T-helper 1 cell (primary cell): ENCODE data around the gene EML4.
A peak's percentile ranks its signal among the peaks of the same experiment; 100 is the strongest.

Source experiments
- DNase-seq, 5 donors: peaks; one replicate each; pipeline ENCODE4 v3.0.0-alpha.2; 2012 to 2020

The EML4 gene

DNA sequence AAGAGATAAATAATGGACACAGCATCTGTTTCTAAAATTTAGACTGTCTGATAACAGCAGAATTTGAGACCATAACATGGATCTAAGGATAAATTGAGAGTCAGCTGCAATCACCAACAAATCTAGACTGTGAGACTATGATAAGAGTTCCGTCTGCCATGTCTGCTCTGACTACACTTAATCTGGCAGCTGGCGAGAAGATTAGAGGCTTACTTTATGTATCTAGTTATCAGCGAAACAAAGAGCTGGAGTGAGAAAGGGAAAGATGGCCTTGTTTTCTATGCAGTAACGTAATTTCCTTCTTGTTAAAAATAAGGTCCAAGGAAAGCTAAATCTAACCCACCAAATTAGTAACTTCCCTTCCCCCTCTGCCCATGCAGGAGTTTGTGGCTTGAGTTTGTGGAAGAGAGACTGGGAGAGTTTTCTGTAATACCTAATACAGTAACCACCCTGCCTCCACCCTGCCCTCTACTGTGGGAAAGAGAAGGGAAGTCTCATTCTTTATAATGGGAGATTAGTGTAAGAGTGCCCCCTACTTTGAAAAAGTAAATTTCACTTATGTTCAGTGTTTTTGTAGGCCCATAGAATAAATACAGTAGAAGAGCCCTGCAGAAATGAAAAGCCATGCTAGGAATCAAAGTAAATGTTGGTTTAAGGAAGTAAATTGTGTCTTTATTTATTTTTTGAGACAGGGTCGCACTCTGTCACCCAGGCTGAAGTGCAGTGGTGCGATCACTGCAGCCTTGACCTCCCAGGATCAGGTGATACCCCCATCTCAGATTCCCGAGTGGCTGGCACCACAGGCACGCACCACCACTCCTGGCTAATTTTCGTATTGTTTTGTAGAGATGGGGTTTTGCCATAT lies 27.5 kb downstream of the EML4 start:
- DNase-seq: peak in 4 of 5 donors; percentile 10 to 46 (median 32)

DNA sequence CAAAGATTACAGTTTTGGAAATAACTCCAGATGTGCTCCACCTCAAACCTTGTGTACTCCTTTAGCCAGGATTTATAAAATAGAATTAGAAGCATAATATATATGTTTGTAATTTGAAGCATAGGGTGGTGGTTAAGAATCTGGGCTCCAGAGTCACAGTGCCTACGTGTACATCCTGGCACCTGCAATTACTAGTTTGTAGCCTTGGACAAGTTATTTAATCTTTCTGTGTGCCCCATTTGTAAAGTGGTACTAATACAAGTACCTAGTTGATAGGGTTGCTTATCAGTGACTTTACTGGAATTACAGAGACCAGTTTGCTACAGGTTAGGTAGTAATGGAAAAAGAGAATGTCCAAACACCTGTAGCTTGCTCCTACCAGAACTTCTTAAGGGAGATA lies 28.6 kb downstream of the EML4 start:
- DNase-seq: no peak

DNA sequence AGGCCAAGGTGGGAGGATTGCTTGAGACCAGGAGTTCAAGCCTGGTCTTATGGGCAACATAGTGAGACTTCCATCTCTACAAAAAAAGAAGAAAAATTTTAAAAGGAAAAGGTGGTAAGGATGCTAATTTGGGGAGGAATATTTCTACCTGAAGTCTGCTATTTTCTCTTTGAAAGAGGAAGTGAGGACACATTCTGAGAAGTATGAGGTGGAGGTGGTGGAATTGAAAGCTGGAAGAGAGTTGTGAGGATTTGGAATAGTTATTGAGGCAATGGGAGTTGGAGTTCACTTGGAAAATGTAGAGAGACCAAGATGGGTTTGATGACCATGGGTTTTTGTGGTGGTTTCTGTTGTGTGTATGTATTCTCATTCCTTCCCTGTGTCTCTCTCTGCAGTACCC lies 29.3 kb downstream of the EML4 start:
- DNase-seq: no peak

DNA sequence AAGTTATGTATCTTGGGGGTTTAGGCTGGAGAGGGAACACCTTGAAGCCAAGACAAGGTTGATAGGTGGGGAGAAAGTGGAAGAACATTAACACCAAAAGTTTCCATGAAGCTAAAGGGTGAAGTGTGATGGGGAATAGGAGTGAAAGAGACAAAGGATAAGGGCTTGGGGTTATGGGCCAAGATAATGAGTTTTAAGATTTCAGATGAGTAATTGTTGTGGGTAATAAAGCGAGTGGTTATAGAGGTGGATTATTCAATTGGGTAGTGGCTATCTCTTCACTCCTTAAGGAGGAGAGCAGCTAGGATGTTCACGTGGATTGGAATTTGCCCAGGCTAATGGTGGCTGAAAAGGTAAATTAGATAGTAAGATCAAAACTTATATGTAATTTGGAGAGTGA lies 29.8 kb downstream of the EML4 start:
- no peak for DNase-seq

DNA sequence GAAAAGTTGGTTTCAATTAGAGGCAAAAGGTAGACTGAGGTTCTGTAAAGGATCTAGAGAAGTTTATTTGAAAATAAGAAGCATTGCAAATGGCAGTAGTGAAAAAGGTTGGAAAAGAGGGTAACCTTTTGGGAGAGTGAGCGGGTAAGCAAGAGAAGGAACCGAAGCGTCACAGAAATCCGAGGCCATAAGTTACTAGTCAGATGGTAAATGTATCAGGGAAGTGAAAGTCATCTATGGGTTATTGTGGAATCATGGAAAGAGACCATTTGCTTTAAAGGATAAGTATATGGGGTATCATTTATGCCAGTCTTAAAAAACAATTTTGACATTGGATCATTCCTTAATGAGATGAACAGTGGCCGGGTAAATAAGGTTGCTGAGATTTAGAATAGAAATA lies 30.5 kb downstream of the EML4 start:
- no peak for DNase-seq

DNA sequence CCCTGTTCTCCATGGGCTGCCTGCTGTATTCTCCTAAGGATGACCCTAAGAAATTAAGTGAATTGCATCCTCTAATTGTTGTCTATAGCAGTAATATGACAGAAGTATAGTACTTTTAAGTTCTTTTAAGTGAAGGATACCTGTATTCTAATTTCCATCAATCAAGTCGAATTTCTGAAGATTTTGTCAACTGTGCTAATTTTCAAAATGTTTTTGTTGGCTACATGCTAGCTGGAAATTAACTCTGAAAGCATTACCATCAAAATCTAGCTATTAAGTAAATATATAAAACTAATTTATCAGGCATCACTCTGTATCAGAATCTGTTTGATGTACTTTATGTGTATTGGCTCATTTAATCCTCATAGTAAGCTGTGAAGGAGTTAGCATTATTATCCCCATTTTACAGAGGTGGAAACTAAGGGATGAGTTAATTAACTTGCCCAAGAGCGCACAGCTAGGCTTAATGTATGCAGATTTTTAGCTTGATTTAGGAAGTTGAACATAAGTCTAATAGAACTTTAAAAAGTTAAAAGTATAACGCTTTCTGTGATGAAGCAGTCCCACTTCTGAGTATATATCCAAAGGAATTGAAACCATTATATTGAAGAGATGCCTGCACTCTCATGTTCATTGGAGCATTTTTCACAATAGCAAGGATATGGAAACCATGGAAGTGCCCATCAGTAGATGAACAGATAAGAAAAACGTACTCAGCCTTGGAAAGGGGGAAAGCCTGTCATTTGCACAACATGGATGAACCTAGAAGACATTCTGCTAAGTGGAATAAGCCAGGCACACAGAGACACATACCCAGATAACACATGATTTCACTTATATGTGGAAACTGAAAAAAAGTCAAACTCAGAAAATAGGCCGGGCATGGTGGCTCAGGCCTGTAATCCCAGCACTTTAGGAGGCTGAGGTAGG lies 32.0 kb downstream of the EML4 start:
- no peak for DNase-seq

DNA sequence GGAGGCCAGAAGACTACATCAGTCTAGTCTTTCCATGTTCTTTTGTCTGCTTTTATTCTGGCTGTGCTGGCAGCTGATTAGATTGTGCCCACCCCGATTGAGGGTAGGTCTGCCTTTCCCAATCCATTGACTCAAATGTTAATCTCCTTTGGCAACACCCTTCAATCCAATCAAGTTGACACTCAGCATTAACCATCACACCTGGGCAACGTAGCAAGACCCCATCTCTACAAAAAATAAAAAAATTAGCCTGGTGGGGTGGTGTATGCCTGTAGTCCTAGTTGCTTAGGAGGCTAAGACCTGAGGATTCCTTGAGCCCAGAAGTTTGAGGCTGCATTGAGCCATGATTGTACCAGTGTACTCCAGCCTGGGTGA lies 33.5 kb downstream of the EML4 start:
- no peak for DNase-seq

DNA sequence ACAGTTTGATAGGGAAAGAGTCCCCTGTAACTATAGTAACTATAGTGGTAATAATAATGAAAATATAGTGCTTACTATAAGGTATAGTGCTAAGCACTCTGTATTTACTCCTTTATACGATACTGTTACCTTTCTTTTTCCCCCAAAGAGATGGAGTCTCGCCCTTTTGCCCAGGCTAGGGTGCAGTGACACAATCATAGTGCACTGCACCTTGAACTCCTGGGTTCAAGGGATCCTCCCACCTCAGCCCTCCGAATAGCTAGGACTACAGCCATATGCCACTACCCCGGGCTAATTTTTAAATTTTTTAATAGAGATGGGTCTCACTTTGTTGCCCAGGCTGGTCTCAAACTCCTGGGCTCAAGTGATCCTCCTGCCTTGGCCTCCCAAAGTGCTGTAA lies 34.6 kb downstream of the EML4 start:
- no peak for DNase-seq

DNA sequence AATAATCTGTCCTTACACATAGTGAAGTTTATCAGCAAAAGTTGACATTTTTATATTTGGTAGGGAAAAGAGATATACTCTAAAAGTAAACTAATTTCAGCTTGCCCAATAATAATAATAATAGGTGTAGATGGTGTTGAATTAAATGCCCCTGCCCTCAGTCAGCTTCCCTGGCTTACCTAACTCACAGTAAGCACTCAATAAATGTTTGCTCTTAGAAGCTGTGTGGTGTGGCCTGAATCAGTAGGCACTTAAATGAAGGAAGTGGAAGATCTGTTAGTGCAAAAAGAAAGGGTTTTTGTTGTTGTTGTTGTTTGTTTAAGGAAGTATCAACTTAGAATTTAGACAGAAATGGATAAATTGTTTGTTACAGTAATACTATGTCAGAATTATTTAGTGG lies 36.2 kb downstream of the EML4 start:
- no peak for DNase-seq

DNA sequence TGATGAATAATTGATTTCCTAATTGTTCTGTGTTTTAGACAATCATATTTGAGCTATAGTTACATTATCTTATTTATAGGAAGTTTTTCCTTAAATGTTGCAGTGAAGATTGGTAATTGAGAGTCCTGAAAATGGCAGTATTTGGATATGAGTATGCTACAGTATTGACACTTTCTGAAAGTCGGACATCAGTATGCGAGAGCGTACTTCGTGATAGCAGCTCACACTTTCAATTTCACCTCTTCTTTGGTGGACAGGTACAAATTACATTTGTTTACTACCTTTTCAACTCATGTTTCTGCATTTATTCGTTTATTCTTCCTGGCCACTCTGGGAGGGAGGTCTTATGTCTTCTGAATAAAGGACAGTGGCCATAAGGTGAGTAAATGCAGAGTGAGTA lies 38.7 kb downstream of the EML4 start:
- DNase-seq: no peak

DNA sequence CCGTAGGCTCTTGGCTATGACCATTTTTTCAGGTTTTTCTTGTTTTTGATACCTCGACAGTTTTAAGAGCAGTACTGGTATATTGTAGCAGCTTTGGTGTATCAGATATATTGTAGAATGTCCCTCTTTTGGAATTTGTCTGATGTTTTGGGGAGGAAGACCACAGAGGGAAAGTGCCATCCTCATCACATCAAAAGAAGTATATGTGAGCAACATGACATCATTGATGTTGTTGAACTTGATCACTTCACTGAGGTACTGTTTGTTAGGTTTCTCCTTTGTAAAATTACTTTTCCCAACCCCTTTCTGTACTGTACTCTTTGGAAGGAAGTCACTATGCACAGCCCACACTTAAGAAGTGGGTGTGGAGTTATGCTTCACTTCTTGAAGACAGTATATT lies 41.0 kb downstream of the EML4 start:
- DNase-seq: no peak

DNA sequence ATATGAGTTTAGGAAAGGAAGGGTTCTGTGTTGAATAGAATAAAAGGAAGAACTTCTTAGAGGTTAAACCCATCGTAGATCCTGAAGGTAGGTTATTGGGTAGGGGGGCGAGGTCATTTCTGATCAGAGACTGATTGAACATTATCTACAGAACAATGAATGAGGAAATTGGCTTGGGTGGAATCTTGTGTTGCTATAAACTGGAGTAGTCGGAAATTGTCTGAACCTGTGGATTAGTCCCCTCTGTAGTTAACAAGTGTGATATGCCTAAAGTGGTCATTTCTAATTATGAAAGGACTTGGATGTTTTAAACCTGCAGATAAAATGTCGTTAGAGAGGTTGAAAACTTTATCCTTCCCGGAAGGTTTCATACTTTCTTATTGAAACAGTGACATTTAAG lies 42.1 kb downstream of the EML4 start:
- DNase-seq: no peak

DNA sequence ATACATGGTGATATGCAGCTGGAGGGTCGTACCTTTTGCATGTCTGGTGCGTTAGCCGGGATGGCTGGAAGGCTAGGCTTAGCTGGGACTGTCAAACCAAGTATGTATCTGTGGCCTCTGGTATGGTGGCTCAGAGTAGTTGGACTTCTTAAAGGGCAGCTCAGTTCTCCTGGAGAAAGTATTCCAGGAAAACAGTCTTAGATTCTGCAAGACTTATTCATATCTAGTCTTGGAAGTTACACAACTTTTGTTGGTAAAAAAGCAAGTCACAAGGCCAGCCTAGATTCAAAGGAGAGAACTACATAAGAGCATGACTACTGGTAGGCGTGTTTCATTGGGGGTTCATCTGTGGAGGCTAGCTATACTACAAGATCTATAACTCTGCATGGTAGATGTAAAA lies 45.5 kb downstream of the EML4 start:
- DNase-seq: no peak

DNA sequence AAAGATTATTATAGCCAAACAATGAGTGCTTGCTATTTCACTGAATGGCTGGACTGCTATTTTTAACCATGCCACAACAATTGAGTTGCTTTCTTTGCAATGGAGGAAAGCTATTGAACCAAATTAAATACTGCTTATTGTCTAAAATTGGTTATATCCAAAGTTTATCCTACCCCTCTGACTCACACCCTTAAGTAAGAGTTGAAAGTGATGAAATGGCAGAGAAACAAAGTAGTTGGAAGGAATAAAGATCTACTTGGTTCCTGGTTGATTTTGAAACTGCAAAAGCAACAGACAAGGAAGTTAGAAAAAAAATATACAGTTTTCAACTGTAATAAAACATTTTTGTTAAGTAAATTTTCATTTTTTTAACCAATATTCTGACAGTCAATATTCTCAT lies 47.5 kb downstream of the EML4 start:
- DNase-seq: no peak

DNA sequence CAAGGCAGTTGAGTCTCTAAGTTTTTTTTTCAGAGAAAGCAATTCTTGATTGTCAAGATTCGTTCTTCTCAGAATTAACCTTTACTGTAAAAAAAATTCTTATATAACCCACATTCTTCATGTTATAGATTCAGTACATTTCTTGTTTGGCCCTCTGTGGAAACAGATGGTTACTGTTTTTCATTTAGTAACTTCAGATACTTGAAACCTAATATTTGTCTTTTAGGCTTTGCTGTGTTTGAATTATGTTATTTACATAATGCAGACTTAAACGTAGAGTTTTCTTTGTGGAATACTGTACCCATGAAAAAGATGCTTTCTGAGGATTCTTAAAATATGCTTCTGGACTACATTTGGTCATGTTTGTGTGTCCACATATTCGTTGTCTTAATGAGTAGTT lies 48.2 kb downstream of the EML4 start:
- DNase-seq: no peak

DNA sequence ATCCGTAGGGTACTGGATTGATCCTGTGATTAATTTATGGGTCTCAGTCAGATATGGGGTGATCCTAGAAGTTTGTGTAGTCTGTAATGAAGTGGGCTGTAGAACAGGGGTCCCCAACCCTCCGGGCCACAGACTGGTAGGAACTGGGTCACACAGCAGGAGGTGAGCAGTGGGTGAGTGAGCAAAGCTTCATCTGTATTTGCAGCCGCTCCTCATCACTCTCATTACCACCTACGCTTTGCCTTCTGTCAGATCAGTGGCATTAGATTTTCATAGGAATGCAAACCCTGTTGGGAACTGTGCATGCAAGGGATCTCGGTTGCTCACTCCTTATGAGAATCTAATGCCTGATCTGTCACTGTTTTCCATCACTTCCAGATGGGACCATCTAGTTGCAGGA lies 48.8 kb downstream of the EML4 start:
- DNase-seq: no peak

DNA sequence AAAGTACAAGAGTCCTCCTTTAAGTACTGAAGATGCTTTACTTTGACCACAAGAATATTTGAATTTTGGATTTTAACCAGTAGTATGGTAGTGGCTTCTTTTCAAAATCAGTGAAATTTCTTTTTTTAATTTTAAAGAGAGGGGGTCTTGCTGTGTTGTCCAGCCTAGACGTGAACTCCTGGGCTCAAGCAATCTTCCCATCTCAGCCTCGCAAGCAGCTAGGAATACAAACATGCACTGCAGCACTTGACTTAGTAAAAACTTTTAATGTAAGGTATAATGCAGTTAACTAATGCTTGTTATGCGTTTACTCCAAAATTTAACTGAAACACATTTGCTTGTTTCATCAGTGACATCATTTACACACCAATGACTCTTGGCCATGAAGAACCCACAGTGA lies 49.6 kb downstream of the EML4 start:
- DNase-seq: no peak

DNA sequence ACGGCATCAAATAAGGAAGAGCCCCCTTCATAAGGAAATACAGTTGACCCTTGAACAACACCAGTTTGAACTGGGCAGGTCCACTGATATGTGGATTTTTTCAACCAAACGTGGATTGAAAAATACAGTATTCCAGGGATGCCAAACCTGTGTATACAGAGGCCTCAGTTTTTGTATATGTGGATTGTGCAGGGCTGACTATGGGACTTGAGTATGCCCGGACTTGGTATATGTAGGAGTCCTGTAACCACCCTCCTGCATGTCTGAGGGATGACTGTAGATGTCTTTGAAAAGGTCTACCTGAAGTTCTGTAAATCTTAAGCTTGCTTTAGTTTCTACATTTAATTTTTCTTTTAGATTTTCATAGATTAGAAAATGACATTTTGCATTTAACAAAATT lies 50.0 kb downstream of the EML4 start:
- DNase-seq: no peak

DNA sequence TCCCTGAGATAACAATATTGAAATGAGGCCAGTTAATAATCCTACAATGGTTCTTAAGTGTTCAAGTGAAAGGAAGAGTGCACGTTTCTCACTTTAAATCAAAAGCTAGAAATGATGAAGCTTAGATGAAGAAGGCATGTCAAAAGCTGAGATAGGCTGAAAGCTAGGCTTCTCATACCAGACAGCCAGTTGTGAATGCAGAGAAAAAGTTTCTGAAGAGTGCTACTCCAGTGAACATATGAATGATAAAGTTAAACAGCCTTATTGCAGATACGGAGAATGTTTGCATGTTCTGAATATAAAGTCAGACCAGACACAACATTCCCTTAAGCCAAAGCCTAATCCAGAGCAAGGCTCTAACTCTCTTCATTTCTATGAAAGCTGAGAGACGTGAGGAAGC lies 51.4 kb downstream of the EML4 start:
- DNase-seq: no peak

DNA sequence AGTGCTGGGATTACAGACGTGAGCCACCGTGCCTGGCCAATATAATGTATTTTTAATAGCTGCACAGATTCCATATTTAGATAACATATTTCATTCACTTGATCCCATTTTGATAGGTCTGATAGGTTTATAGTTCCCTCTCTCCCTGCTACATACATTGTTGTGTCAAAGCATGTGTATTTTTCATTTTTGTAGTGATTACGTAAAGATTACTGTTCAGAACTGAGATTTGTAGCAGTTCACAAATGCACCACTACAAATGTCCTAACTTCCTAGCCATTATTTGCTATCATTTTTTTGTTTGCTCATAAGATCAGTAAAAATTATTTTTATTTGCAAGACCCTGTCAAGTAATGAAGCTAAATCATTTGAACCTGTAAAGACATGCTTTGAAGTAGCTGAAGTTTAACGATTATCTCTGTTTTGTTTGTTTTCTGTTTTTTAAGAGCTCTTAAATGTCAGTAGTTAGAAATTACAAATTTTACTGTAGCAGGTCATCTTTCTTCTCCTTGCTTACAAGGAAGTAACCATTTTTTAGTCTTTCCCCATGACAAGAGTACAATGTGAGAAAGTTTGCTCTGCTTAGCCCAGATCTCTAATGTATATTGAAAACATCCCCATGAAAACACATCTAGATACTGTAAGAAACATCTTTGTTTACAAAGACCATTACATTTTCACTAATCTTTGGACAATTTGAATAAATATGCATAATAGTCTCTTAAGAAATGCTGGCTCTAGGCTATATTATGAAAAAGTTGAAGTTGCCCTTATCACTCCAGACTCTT lies 54.1 kb downstream of the EML4 start:
- no peak for DNase-seq

DNA sequence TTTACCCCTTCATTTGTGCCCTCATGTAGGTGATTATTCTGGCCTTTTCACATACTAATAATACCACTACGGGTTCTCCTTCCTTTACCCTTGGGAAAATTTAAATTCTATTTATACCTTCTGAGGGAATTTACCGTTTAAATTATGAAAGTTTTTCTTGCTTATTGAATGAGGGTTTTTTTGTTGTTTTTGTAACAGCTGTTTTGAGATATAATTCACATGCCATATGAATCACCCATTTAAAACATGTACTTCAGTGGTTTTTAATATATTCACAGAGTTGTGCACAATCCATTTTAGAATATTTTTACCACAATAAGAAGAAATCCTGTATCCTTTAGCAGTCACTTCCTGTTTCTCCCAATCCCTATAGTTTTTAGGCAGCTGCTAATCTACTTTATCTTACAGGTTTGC lies 54.7 kb downstream of the EML4 start:
- DNase-seq: no peak

DNA sequence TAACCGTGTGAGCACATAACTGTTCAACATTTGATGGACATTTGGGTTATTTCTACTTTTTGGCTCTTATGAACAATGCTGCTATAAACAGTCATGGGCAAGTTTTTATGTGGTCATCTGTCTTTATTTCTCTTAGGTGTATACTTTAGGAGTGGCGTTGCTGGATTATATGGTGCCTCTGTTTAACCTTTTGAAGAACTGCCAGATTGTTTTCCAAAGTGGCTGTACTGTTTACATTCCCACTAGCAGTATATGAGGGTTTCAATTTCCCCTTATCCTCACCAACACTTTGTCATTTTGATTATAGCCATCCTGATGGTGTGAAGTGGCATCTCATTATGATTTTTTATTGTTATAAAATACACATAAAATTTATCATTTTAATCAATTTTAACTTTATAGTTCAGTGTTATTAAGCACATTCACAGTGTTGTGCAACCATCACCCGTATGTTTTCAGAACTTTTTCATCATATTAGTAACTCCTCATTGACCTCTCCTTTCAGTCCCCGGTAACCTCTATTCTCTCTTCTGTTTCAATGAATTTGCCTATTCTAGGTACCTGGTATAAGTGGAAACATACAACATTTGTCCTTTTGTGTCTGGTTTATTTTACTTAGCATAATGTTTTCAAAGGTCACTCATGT lies 55.4 kb downstream of the EML4 start:
- DNase-seq: no peak

DNA sequence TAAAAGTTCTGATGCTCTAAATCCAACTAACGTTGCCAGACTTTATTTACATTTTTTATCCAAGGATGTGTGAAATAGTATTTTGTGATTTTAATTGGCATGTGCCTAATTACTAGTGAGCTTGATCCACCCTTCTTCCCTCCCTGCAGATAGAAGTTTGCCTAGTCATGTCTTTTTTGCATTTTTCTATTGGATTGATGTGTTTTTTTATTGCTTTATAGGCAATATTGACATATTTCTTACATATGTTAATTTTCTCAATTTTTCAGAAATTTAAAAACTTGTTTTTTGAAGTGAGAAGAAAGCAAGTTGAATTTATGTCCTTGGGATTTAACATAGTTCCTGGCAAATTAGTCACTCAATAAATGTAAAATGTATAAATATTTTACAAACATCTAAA lies 56.4 kb downstream of the EML4 start:
- no peak for DNase-seq
